ENCODE results near the gene SELENON. TPM values are rescaled to one million over a fixed set of nuclear protein-coding genes. Genes with fewer than 3 reads are reported as not detected.

SELENON gene
- total and polyA plus RNA-seq, 2 of the 13 experiments (the other 11 are each of a cell fraction or from before 2014, with no cell fraction given): 3.8 to 8.0 TPM

GRCh38 chr1:25810341-25811299 lies 10.6 kb downstream of the SELENON start (continued):
- TF ChIP-seq, protein P1, sequence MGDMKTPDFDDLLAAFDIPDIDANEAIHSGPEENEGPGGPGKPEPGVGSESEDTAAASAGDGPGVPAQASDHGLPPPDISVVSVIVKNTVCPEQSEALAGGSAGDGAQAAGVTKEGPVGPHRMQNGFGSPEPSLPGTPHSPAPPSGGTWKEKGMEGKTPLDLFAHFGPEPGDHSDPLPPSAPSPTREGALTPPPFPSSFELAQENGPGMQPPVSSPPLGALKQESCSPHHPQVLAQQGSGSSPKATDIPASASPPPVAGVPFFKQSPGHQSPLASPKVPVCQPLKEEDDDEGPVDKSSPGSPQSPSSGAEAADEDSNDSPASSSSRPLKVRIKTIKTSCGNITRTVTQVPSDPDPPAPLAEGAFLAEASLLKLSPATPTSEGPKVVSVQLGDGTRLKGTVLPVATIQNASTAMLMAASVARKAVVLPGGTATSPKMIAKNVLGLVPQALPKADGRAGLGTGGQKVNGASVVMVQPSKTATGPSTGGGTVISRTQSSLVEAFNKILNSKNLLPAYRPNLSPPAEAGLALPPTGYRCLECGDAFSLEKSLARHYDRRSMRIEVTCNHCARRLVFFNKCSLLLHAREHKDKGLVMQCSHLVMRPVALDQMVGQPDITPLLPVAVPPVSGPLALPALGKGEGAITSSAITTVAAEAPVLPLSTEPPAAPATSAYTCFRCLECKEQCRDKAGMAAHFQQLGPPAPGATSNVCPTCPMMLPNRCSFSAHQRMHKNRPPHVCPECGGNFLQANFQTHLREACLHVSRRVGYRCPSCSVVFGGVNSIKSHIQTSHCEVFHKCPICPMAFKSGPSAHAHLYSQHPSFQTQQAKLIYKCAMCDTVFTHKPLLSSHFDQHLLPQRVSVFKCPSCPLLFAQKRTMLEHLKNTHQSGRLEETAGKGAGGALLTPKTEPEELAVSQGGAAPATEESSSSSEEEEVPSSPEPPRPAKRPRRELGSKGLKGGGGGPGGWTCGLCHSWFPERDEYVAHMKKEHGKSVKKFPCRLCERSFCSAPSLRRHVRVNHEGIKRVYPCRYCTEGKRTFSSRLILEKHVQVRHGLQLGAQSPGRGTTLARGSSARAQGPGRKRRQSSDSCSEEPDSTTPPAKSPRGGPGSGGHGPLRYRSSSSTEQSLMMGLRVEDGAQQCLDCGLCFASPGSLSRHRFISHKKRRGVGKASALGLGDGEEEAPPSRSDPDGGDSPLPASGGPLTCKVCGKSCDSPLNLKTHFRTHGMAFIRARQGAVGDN (CRISPR knock-in tag; IDR thresholded peaks at IDR 0.05): peak; percentile 53
- TF ChIP-seq HDAC6 (IDR thresholded peaks at IDR 0.05; ENCODE audit: low read depth, low read length) (no peak), HNRNPL (IDR thresholded peaks at IDR 0.05; ENCODE audit: low read depth, low read length) (peak; percentile 93), NFKBIZ (CRISPR knock-in tag; IDR thresholded peaks at IDR 0.05) (0 out of 2 replicates have a peak, but pooled peaks have one; percentile 36), FOSL1 (CRISPR knock-in tag; IDR thresholded peaks at IDR 0.05; ENCODE audit: borderline replicate concordance) (no peak), ZNF143 (CRISPR knock-in tag; IDR thresholded peaks at IDR 0.05) (no peak), ZNF572 (CRISPR knock-in tag; IDR thresholded peaks at IDR 0.05) (no peak), U2AF2 (IDR thresholded peaks at IDR 0.05; ENCODE audit: low read depth, low read length) (no peak), ZNF513 (CRISPR knock-in tag; conservative IDR thresholded peaks at IDR 0.05) (no peak), DZIP1 (CRISPR knock-in tag; IDR thresholded peaks at IDR 0.05) (no peak), NR2F6 (IDR thresholded peaks at IDR 0.05) (no peak; the same call in 1 of the 2 replicates), NR2F6 (CRISPR knock-in tag; IDR thresholded peaks at IDR 0.05) (peak; percentile 55; the same call in 1 of the 2 replicates), FOXA3 (CRISPR knock-in tag; IDR thresholded peaks at IDR 0.05) (0 out of 2 replicates have a peak, but pooled peaks have one; percentile 10), ETV5 (CRISPR knock-in tag; IDR thresholded peaks at IDR 0.05; ENCODE audit: borderline replicate concordance) (peak; percentile 40; the same call in 1 of the 2 replicates), CHD4 (IDR thresholded peaks at IDR 0.05; ENCODE audit: borderline replicate concordance, low read length) (no peak), TBL1XR1 (IDR thresholded peaks at IDR 0.05; ENCODE audit: borderline replicate concordance, low read length, partially characterized antibody) (no peak), ZNF253 (CRISPR knock-in tag; IDR thresholded peaks at IDR 0.05; ENCODE audit: borderline replicate concordance) (no peak), ZNF607 (CRISPR knock-in tag; IDR thresholded peaks at IDR 0.05; ENCODE audit: borderline replicate concordance) (no peak)
- TF ChIP-seq, protein P2, sequence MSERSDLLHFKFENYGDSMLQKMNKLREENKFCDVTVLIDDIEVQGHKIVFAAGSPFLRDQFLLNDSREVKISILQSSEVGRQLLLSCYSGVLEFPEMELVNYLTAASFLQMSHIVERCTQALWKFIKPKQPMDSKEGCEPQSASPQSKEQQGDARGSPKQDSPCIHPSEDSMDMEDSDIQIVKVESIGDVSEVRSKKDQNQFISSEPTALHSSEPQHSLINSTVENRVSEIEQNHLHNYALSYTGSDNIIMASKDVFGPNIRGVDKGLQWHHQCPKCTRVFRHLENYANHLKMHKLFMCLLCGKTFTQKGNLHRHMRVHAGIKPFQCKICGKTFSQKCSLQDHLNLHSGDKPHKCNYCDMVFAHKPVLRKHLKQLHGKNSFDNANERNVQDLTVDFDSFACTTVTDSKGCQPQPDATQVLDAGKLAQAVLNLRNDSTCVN (CRISPR knock-in tag; IDR thresholded peaks at IDR 0.05; ENCODE audit: borderline replicate concordance): 0 out of 2 replicates have a peak, but pooled peaks have one; percentile 51
